Vagina (tissue), 2 donors: ENCODE data around the gene DNAAF1.

Experiments
- CTCF ChIP-seq, 3 experiments: fragments of 450-650 bp in 2 of 3; fragments of 200-600 bp in 1 of 3; sonication (generic) in 1 of 3; IDR thresholded peaks; one replicate each; pipeline ENCODE4 v1.5.1; 2017 to 2019; ENCODE audit warnings: antibody characterized with exemption in 3 of 3, mild to moderate bottlenecking in 2 of 3, moderate library complexity in 2 of 3
- POLR2A ChIP-seq, 2 donors: fragments of 450-650 bp; IDR thresholded peaks; one replicate each; pipeline ENCODE4 v1.6.1; 2017; ENCODE audit warnings: antibody characterized with exemption in 2 of 2, mild to moderate bottlenecking in 2 of 2, moderate library complexity in 2 of 2

DNA sequence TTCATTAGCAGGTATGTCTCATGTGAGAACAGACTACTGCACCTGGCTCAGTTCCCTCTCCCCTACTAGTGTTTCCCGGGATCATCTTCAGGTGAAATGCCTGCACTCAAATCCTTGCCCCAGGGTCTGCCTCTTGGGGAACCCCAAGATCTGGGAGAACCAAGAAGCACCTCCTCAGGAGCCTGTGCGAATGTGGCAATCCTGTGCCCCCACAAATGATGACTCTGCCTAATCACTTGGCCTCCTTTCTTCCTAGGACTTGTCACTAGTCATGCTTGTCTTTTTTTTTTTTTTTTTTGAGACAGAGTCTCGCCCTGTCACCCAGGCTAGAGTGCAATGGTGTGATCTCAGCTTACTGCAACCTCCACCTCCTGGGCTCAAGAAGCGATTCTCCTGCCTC is 67.5 kb downstream of the DNAAF1 start:
- TF ChIP-seq CTCF (IDR thresholded peaks at IDR 0.05): no peak
- TF ChIP-seq POLR2A (IDR thresholded peaks at IDR 0.05): no peak
